NCI-H345 treated with DMSO at 0.1 percent for 48 hours (cell line): ENCODE results near the gene AADACL4.

ENCODE experiments used
- DNase-seq: peaks from one replicate; lab custom pipeline; 2025; ENCODE audit not compliant: unreplicated experiment; lab: John Stamatoyannopoulos, UW

The AADACL4 gene

DNA sequence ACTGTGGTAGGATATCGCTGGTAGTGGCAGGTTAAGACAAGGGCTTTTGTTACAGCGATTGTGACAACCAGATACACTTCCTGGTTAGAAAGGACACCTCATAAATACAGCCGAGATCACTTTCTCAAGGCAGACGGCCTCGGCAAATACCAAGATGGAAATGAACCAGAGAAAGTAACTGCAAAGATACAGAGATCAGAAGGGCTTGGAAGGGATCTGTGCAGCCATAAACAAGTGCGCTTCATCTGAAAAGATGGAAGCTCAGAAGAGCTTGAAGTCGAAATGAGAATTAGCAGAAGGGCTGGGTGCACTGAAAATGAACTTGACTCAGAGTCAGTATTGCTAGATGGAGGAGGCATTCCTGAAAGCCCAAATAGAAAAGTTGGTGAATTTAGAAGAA, 32.9 kb upstream of the AADACL4 start:
- no peak for DNase-seq

DNA sequence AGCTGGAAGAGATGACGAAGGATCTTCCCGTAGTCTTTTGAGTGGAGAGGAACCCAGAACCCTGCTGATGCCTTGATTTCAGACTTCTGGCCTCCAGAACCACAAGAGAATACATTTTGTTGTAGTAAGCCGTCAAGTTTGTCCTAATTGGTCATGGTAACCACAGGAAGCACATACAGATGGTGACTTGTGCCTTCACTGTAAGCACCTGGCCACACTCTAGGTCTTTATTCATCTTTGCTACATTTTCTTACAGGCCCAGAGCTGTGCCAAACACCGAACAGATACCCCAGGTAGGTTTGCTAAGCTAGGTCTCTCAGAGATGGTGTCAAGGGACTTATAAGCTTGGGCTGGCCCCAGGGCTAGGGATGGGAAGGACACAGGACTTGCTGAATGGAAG, 30.7 kb upstream of the AADACL4 start:
- DNase-seq: no peak

DNA sequence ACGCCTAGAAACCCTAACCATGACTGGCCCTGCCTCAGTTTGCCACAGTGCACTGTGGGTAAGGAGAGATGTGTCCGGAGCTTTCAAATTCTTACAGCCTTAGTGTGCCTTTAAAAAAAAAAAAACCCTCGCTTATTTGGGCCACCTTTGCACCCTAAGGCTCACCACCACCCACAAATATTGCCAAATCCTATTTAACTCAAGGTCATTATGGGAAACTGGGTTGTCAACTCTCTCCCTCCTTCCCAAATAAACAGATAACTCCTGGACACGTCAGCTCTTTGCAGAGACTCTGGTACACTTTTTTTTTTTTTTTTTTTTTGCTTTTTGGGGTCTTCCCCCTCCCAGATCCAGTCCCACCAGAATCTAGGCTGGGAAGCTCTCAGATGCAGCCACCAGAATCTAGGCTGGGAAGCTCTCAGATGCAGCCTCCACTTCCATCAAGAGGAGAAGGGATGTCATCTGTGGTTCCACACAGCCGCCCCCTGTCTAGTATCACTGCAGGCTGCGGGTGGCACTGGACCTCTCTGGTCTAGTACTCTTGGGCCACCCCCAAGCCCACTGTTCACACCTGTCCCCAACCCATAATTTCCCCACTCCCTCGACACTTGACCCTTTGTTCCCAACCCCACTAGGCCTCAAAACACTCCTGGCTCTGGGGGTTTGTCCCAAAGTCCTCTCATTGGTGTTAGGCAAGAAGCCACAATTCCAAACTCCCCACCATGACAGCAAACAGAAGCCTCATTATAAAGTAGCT, 29.3 kb upstream of the AADACL4 start:
- DNase-seq: no peak

DNA sequence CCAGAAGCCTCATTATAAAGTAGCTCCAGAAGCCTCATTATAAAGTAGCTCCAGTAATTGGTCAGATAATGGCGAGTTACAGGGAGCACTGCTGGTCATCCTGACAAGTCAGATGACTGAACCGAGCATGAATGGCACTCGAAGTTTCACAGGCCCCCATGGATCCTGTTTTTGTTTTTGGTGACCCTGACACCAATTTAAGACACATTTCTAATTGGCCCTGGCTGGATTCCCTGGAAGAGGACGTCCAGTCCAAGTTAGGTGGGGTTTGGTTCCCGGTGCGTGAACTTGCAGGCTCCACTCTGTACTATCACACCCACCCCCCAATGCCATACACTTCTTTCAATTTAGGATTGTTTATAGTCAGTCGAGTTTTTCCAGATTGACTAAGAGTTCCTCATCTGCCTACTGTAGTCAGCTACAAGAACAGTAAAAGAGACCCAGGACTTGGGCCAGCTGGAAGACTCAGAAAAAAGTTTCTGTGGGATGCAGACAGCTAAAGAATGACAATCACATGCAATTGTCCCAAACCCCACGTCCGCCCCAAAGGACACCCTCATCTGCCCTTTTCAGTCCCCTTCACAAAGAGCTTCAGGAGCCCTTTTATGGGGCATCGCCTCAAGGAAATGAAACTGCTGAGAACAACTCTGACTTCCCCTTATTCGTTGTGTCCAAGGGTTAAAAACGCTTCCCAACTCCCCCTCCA, 28.6 kb upstream of the AADACL4 start:
- no peak for DNase-seq

DNA sequence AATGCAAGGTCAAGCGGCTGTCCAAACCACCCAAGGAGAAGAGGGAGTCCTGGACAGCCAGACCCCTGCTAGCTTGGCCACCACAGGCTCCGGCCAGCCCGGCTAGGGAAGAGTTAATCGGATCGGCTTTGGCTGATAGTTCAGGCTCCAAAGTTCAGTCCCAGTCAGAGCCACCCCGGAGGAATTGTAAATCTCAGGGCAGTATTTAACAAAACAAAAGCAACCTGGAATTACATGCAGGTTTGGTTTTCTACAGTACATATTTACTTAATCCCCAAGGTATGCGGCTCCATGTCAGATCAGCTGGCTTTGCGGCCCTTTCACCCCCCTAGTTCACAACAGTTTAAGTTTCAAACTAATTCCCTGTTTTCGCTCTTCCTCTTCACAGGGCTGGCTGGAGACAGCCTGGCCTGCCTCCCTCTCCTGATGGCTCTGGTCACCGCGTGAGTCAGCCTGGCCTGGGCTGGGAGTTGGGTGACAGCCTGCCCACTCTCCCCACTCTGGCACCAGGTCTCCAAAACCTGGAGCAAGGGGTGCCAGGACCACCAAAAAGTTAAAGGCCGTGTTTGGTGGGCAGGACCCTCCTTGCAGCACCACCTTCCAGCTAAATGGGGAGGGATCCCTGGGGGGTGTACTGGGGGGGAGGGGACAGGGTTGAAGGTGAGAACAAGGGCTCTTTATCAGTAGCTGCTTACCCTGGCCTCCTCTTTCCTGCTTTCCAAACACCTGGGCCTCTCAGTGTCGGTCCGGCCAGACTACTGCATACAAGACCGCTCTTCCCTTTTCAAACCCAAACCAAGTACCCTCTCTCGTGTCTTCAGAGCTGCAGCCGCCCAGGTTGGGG, 27.8 kb upstream of the AADACL4 start:
- DNase-seq: no peak

DNA sequence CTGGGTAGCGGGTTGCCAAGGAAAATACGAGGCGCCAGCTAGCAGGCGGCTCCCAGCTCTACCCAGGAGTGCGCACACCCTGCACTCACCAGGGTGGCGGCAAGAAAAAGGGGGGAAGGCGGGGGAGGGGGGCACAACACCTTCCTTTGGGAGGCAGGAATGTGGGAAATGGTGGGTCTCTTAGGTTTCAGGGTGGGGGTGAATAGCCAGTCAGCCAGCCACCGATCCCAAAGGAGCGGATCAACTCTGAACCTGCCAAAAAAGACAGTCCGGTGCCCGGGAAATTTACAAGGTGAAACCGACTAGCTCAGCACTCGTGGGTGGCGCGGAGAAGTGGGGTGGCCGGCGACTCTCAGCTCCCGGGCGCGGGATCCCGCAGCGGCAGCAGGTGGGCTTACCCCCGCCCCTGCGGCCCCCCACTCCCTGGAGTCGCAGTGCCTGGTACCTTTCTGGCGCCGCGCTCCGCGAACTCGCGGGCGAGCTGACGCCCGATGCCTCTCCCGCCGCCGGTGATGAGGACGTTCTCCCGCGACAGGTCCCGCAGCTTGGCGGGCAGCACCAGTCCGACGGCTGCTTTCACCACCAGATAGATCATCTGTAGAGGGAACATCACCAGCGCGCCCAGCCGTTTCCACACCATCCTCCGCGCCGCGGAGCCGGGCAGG, 27.0 kb upstream of the AADACL4 start:
- no peak for DNase-seq

DNA sequence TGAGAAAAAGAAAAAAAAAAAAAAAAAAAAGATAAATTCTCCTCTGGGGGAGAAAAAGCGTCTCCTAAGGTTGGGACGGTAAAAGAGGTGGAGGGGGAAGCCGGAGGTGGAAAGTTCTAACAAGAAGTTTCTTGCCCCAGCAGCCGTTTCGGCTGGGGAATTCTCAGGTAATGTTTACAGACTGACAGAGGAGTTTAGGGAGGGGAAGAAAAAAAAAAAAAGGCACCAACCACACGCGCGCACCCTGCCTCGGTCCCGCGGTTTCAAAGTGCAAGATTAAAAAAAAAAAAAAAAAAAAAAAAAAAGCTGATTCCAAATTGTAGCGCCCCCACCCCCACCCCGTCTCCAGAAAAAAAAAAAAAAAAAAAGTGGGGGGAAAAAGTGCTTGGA, 26.4 kb upstream of the AADACL4 start:
- no peak for DNase-seq

DNA sequence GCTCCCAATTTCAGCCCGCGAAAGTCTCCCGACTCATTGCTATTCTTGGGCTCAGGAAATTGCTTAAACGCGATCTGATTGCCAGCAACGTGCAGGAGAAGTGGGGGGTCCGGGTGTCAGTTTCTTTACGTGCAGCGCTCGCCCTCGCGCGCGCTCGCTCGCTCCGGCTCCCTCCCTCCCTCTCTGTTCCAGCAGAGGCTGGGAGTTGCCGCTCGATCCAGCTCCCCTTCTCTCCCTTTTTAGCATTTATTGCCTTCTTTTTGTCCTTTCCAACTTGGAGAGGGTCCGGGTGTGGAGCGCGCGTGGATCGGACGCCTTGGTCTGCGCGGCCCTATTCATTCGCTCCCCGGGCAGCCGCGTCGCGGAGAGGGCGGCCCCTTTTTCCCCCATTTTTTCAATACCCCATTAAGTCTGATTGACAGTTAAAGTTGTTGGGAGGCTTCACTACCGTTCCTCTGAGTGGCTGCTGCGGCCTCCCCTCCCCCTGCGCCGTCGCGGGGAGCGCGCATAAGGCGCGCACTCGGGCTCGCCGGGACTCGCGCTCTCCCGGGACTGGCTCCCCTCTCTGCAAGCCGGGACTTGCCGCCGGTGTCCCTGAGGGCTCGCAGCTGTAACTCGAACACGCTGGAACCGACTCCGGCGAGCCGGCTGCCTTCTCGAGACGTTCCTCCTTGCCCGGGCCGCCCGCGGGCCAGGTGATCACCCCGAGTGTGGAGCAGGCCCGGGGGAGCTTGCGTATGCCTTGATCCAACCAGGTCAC, 25.8 kb upstream of the AADACL4 start, which contains the start of gene DHRS3:
DHRS3 (minus strand) TSS at position 310 of the 760 bp plus-strand sequence. CDS start 862 bp downstream, outside the sequence.
- DNase-seq: peak; percentile 82

DNA sequence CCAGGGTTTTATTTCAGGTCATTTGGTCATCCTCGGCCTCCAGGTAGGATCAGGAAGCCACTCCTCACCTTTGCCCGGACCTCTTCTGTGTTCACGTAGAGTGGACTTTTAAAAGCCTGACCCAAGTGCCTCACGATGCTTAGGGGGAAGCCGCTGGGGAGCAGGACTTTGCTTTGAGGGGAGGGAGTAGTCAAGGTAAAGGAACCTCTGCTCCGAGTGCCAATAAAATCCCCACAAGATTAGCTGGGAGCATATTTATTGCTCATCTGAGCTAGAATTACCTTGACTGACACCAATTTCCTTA, 25.3 kb upstream of the AADACL4 start:
- DNase-seq: no peak

DNA sequence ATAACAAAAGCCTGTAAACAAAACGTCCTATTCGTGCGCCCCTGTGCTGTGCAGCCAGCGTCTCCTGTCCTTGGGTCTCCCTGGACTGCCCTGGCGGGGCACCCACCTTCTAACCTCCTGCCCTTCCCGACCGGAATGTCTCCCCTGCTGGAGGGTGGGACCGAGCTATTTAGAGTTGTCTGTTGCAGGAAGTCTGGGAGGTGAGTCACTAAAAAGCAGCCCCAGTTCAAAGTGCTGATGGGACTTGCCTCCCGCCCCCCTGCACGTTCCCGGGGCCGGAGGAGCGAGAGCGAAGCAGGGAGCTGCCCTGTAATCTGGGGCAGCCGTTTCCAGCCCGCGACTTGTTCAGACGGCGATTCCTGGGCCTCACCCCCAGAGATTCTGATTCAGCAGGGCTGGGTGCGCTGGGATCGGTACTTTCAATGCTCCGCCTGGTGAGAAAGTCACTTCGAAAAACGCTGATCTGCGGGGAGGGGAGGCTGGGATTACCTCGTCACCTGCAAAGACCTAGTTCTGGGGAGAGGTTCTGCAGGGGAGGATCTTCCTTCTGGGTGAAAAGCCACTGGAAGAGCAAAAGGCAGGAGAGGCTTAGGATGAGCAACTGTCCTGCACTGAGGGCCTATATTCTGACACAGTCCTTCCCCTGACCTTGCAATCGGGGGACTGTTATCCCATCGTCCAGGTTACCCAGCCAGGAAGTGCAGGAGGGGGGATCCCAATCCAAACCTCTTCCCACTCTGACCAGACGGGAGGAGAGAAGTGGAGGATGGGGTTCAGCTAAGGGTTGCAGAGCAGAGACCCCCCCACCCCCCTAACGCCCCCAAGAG, 24.7 kb upstream of the AADACL4 start:
- no peak for DNase-seq

DNA sequence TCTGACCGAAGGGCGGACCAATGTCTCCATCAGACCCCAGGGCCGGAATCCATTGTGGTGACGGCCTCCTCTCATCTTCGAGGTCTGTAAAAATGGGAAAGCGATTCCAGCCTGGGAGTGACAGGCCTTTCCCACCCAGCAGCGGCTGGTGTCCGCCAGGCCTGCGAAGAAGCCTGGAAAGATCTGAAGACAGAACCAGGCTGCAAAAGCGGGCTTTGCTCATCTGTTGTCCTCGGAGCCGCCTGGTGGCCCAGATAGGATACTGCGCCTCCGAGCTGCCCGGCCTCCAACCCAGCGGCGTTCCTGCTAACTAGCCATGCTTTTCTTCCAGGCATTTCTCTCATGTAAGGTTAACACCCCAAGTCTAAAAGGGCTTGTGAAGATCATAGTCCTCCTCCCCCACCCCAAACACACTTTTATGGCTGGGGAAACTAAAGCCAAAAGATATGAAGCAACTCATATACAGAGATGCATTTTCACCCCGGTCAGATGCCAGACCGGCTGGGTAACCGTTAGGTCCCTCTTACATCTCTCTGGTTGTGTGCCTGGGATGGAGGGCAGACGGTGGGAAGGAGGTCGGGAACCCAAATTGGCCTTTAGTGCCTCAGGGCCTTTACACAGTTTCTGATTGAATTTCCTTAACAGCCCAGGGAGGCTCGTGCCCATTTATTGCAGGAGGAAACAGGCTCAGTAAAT, 23.9 kb upstream of the AADACL4 start:
- DNase-seq: peak; percentile 71

DNA sequence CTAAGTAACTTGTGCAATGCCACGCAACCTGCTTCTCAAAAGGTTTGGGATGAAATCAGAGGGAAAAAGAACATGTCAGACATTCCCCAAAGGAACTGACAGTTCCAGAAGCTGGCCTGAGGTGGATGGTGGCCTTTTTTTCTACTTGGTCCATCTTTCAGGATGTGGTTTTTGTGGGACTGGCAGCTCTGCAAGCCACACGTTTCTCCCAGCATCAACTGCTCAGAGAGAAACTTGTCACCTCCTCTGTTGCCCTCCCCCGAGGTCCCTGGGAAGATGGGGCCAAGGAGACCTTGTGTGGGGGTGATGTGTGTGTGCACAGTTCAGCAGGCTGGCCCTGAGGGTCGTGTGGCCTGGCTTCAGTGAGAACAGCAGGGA, 23.4 kb upstream of the AADACL4 start:
- no peak for DNase-seq

DNA sequence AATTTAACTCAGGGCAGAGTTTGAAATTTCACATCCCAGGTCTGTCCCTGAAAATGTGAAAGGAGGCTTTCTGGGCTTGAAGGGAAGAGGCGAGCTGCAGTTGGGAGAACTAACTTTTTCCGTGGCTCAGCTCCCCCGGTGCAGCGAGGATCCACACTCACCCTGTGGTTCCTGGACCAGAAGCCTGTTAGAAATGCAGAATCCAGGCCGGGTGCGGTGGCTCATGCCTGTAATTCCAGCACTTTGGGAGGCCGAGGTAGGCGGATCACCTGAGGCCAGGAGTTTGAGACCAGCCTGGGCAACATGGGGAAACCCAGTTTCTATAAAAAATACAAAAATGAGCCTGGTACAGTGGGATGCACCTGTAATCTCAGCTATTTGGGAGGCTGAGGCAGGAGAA, 23.0 kb upstream of the AADACL4 start:
- no peak for DNase-seq

DNA sequence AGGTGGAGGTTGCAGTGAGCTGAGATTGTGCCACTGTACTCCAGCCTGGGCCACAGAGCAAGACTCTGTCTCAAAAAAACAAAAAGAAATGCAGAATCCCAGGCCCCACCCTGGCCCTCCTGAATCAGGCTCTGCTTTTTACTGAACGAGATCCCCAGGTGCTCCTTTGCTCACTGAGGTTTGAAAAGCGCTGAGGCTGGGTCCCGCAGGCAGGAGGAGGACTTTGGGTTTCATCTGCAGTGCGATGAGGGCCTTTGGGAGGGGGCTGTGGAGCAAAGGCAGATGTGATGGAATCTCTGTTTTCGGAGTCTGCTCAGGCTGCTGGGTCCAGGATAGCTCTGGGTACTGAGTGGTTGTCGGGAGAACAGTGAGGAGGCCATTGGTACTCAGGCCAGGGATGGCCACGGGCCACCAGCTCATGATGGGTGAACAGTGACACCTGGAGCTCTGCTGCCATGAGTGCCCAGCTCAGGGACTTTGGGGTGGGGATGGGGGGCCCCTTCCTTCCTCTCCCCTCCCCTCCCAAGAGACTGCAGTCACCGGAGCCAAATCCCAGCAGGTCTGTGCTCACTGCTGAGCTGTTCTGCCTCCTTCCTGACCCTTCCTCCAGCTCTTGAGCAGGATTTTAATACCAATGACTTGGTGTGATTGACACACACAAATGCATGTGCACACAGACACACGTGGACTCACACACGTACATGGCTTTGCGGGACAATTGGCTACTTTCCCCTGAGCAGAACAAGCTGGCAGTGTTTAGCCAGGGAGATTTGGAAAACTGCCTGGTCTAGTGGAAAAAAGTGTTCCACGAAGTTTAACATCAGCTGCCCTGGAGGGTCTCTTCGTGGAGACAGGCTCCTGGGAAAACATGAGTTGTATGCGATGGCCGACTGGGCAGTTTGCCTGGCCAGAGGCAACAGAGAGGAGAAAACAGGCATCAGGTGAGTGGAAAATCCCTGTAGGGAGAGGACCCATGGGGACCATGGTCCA, 22.2 kb upstream of the AADACL4 start:
- no peak for DNase-seq

DNA sequence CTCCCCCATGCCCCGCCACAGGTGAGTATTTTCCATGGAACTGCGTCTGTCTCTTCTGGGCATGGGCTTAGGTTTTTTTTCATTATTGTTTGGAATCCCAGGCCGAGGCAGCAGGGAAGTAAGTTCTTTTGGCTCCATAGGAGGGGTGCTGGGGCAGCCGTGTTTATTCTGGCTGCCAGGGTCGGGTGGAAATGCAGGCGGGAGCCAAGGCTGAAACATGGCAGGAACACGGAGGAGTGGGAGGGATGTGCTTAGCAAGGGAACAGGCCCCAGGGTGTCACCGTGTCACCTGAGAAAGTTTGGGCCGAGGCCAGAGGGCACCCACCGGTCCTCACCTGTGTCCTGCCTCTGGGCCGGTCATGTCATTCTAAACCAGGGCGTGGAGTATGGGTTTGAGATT, 21.4 kb upstream of the AADACL4 start:
- no peak for DNase-seq

DNA sequence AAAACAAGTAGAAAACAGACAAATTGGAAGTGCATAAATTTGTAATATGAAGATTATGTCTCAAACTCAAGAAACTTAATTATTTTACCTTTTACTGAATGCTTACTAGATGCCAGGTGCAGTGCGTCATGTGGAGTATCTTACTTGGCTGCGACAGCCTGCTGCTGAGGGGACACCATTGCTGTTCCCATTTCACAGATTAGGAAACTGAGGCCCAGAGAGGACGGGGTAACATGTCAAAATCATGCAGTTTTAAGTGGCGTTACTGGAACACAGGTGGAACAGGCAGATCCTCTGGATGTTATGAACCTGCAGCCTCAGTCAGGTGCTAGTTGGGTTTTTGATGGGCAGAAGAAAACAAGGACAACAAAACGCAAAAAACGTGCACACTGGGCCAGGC, 18.6 kb upstream of the AADACL4 start:
- no peak for DNase-seq

DNA sequence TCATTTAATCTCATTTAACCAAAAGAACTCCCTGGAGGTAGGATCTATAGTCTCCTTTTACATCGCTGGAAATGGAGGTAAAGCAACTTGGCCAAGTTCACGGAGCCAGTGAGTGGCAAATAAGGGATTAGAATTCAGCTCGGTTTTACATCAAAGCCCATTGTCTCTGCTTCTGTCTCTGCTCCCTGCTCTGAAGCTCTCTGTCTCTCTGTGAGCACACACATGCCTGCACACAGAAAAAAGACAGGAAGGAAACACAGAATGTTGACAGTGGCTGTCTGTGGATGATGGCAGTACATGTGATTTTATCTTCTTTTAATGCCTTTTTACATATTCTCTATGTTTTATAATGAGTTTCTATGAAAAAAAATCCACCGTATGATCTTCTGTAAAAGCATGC, 17.0 kb upstream of the AADACL4 start:
- no peak for DNase-seq

DNA sequence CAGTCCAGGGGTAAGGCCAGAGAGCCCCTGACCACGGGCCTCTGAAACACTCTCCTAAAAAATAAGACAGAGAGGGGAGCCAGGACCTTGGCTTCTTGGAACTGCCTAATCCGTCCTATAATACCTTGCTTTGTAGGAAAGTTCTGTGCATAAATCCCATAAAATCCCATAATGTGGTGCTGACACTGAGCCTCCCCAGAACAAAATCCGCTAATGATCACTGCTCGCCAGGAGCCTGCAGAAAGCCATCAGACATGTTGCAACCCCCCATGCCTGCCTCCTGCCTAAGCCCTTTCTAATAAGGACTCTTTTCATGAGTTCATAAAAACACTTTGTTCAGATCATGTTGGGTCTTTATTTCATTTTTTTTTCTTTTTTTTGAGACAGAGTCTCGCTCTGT, 16.6 kb upstream of the AADACL4 start:
- no peak for DNase-seq
